NCI-H510A (cell line): ENCODE measurements around the gene RAVER1.
"Not testable (repeated sequence)": the region's sequence is repeated elsewhere in the genome, so short reads cannot be mapped to it uniquely, and the experiment has no call there.

Experiments used
- DNase-seq: peaks from one replicate; lab custom pipeline; 2025; lab: John Stamatoyannopoulos, UW

RAVER1 gene

GRCh38 chr19:10344780-10345179 is 11.5 kb upstream of the RAVER1 start:
- DNase-seq: no peak

- DNase-seq: no peak
Observed at GRCh38 chr19:10343495-10343894, 10.2 kb upstream of the RAVER1 start.

- no peak for DNase-seq
Observed at GRCh38 chr19:10339977-10340376, 6.6 kb upstream of the RAVER1 start.

- no peak for DNase-seq
Observed at GRCh38 chr19:10339380-10339960, 6.1 kb upstream of the RAVER1 start, which contains the start of gene ICAM3. ICAM3 (minus strand) TSS chr19:10339624; CDS start chr19:10339614, 10 bp downstream.

- no peak for DNase-seq
Observed at GRCh38 chr19:10338940-10339339, 5.6 kb upstream of the RAVER1 start.

- not testable (repeated sequence) for DNase-seq
Observed at GRCh38 chr19:10336725-10337124, 3.4 kb upstream of the RAVER1 start.

GRCh38 chr19:10335352-10335985 is 2.1 kb upstream of the RAVER1 start:
- no peak for DNase-seq

GRCh38 chr19:10334588-10335351 is 1.4 kb upstream of the RAVER1 start:
- DNase-seq: peak; percentile 67

GRCh38 chr19:10333758-10334587 is 644 bp upstream of the RAVER1 start:
- no peak for DNase-seq

- DNase-seq: no peak
Observed at GRCh38 chr19:10332158-10332964, 968 bp downstream of the RAVER1 start.

- no peak for DNase-seq
Observed at GRCh38 chr19:10329555-10329954, 3.8 kb downstream of the RAVER1 start.

- no peak for DNase-seq
Observed at GRCh38 chr19:10328558-10329429, 4.5 kb downstream of the RAVER1 start.

GRCh38 chr19:10327793-10328192 is 5.5 kb downstream of the RAVER1 start:
- DNase-seq: no peak

- DNase-seq: no peak
Observed at GRCh38 chr19:10325732-10326131, 7.6 kb downstream of the RAVER1 start.

GRCh38 chr19:10321874-10322835 is 11.2 kb downstream of the RAVER1 start:
- DNase-seq: no peak

- no peak for DNase-seq
Observed at GRCh38 chr19:10321417-10321797, 11.9 kb downstream of the RAVER1 start.

- no peak for DNase-seq
Observed at GRCh38 chr19:10320602-10321416, 12.5 kb downstream of the RAVER1 start.
